ENCODE measurements around the gene LRBA. TPM values are rescaled to one million over a fixed set of nuclear protein-coding genes. Genes with fewer than 3 reads are reported as not detected.

LRBA gene
- total RNA-seq, 1 experiment from 2014 or later = 69.1 TPM

GRCh38 chr4:150679018-150679764 lies 335.9 kb downstream of the LRBA start (continued):
- TF ChIP-seq ZNF512 (CRISPR knock-in tag; IDR thresholded peaks at IDR 0.05; ENCODE audit: borderline replicate concordance) (no peak), FOXJ3 (CRISPR knock-in tag; IDR thresholded peaks at IDR 0.05; ENCODE audit: borderline replicate concordance) (no peak), SMAD3 (CRISPR knock-in tag; IDR thresholded peaks at IDR 0.05; ENCODE audit: borderline replicate concordance) (no peak), ZNF232 (CRISPR knock-in tag; IDR thresholded peaks at IDR 0.05) (no peak), CDX4 (CRISPR knock-in tag; IDR thresholded peaks at IDR 0.05; ENCODE audit: borderline replicate concordance) (no peak), ATF2 (CRISPR knock-in tag; IDR thresholded peaks at IDR 0.05; ENCODE audit: borderline replicate concordance, low read depth) (no peak), ATF6 (CRISPR knock-in tag; IDR thresholded peaks at IDR 0.05) (no peak)

- DNase-seq (ENCODE audit: low spot score) (no peak), ATAC-seq (no peak)
- Mint-ChIP-seq H3K9me3 (no peaks in the 10 kb centered on the region), H3K4me1 (0 out of 2 replicates have a peak, but pooled peaks cover 2% of the 10 kb centered on the region), H3K27ac (no peak overlapping the region), H3K4me3 (no peak overlapping the region), H3K36me3 (no peaks in the 10 kb centered on the region), H3K27me3 (ENCODE audit: low read depth) (no peaks in the 10 kb centered on the region)
- ChIA-PET POLR2A (no interaction called here), CTCF (no interaction called here)
- TF ChIP-seq HMGA2 (CRISPR knock-in tag; IDR thresholded peaks at IDR 0.05) = no peak
Measured at GRCh38 chr4:150673793-150674192, 341.3 kb downstream of the LRBA start.

- no peak overlapping the region for H3K4me3 Mint-ChIP-seq
- DNase-seq (ENCODE audit: low spot score) = no peak
- H3K27me3 Mint-ChIP-seq (ENCODE audit: low read depth) = no peaks in the 10 kb centered on the region
- H3K9me3 Mint-ChIP-seq = no peaks in the 10 kb centered on the region
- no peak for TF ChIP-seq HMGXB4 (CRISPR knock-in tag; IDR thresholded peaks at IDR 0.05)
- TF ChIP-seq SMAD3 (CRISPR knock-in tag; IDR thresholded peaks at IDR 0.05; ENCODE audit: borderline replicate concordance) = no peak
- TF ChIP-seq MLX (CRISPR knock-in tag; IDR thresholded peaks at IDR 0.05) = no peak
- CTCF ChIA-PET = no interaction called here
- H3K36me3 Mint-ChIP-seq = no peaks in the 10 kb centered on the region
- 0 out of 2 replicates have a peak, but pooled peaks cover 2% of the 10 kb centered on the region for H3K4me1 Mint-ChIP-seq
- no peak overlapping the region for H3K27ac Mint-ChIP-seq
- ATAC-seq = peak; percentile 69
- POLR2A ChIA-PET = no interaction called here
Measured at GRCh38 chr4:150668824-150669223, 346.3 kb downstream of the LRBA start.
